GM13977 (cell line): ENCODE results near the gene MBOAT1.

Source experiments
- DNase-seq: peaks from one replicate; pipeline ENCODE4 v3.0.0; 2012; ENCODE audit warnings: low spot score
- in situ Hi-C: fragments of 300-500 bp; cut with MboI; formaldehyde crosslinking; loops from one replicate; pipeline ENCODE4 v1.12.0; 2022; ENCODE audit warnings: low sequenced_read_pairs, low pct_unique_long_range_greater_than_20kb, mixed read lengths, inconsistent platforms; ENCODE audit not compliant: unreplicated experiment
- TF ChIP-seq, protein P1 (sequence below): IDR thresholded peaks from 2 replicates; pipeline ENCODE4 v1.5.1; 2012; ENCODE audit warnings: mild to moderate bottlenecking, control low read depth; ENCODE audit not compliant: insufficient read depth; ENCODE audit errors: extremely low read depth, missing control alignments

The MBOAT1 gene

DNA sequence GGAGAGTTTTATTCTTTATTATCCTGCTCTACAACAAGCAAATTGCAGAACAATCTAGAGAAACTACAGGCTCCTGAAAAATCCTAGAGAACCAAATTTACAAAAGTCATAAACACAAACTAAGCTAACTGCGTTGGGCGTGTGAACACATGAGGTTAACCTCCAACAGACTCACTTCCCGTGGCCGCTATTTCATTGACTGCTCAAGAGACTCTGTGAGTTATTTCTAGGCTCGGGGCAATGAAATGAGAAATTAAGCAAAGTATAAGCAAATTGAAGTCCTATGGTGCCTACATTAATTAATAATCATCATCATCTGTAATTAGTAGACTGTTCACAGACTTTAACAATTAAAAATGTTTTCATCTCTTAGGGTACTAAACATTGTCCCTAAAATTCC, 100.0 kb downstream of the MBOAT1 start:
- TF ChIP-seq, protein P1, sequence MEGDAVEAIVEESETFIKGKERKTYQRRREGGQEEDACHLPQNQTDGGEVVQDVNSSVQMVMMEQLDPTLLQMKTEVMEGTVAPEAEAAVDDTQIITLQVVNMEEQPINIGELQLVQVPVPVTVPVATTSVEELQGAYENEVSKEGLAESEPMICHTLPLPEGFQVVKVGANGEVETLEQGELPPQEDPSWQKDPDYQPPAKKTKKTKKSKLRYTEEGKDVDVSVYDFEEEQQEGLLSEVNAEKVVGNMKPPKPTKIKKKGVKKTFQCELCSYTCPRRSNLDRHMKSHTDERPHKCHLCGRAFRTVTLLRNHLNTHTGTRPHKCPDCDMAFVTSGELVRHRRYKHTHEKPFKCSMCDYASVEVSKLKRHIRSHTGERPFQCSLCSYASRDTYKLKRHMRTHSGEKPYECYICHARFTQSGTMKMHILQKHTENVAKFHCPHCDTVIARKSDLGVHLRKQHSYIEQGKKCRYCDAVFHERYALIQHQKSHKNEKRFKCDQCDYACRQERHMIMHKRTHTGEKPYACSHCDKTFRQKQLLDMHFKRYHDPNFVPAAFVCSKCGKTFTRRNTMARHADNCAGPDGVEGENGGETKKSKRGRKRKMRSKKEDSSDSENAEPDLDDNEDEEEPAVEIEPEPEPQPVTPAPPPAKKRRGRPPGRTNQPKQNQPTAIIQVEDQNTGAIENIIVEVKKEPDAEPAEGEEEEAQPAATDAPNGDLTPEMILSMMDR: no peak
- DNase-seq: no peak
- in situ Hi-C loops: no loop called here

DNA sequence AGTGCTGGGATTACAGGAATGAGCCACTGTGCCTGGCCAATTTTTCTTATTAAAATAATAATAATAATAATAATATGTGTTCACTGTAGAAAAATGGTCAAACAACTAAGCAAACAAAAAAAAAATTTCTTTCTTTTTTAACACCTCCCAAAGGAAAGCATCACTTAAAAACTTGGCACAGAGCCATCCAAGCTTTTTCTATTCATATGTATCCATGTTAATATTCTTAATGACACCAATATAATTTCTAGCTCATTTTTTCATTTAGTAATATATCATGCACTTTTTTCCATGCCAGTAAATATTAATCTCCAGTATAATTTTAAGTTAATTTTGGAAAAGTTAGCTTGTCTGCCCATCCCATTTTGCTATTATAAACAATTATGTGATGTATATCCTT, 101.8 kb downstream of the MBOAT1 start:
- DNase-seq: no peak
- TF ChIP-seq, protein P1: no peak
- in situ Hi-C loops: no loop called here

DNA sequence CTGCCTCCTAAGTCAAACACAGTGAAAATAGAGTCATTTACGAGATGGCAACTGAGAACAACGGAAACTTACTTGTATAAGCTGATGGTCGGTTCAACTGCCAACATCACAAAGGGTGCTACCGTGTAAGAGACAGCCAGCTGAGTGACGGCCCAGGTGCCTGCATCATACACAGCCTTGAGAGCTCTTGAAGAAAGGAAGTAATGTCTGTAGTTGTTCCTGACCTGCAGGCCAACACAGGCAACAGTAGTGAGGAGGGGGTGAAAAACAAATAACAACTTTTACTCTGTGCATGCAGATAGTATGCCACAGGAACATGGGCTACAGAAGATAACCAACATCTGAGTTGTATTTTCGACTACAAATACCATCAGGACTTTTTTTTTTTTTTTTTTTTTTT, 102.7 kb downstream of the MBOAT1 start:
- in situ Hi-C loops: no loop called here
- no peak for DNase-seq
- TF ChIP-seq, protein P1: no peak

DNA sequence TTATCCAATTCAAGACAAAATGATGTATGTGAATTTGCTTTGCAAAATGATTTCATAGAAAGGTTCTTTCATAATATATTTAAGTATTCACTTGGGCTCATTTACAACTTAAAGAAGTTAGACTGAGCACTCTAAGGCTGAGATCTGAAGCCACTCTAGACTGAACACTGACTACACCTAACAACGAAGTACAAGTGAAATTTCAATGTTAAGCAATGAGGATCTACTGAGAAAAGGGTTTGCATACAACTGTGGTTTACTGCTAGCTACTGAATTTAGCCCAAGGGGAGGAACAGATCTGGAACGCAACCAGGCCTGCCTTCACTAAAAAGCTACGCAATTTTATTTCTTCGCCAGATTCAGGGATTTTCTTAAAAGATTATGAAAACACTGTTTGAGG, 106.4 kb downstream of the MBOAT1 start:
- in situ Hi-C loops: no loop called here
- DNase-seq: no peak
- TF ChIP-seq, protein P1: no peak

DNA sequence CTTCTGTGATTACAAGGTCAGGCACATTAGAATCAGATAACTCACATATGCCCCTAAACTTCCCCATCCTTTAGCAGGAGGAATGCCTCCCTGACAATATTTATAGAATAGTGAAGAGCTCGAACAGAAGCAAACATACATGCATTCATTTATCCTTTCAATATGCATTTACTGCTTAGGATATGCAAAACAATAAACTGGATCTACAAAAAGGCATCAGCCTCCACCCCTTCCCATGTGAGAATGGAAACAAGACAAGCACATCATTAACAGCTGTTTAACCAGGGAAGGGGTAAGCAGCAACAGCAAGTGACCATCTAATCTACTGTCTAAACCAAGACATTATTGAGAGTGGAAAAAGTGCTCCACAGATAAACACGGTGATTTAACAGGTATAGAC, 107.6 kb downstream of the MBOAT1 start:
- no peak for DNase-seq
- TF ChIP-seq, protein P1: no peak
- in situ Hi-C loops: no loop called here

DNA sequence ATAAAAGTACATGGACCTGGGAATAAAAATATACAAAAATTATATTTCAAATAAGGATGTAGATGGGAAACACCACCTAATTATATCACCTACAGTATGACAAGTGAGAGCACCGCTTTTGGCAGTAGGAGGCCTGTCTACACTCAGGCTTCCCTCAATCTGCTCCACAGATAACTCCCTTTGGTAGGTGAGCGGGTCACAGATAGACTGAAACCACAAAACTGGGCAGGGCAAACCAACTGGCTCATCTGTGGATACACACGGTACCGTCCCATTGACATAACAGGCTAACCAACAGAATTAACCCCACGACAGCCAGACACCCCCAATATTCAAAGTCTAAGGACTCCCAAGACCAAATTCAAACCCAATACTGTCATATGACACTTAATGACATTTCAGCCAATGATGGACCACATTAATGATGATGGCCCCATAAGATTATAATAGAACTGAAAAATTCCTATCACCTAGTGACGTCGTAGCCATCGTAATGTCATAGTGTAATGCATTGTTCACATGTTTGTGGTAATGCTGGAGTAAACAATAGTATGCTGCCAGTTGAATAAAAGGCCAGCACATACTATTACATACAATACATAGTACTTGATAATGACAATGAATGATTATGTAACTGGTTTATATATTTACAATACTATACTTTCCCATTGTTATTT, 109.7 kb downstream of the MBOAT1 start:
- TF ChIP-seq, protein P1: no peak
- DNase-seq: no peak
- in situ Hi-C loops: no loop called here
